Colonic mucosa (tissue), 4 donors: ENCODE data around the gene RPS6KB2. TPM values are rescaled to one million over a fixed set of nuclear protein-coding genes. Genes with fewer than 3 reads are reported as not detected.
A peak's percentile ranks its signal among the peaks of the same experiment; 100 is the strongest.

Source experiments
- DNase-seq: peaks from one replicate; pipeline ENCODE4 v3.0.0-alpha.2; 2020
- H3K27ac ChIP-seq: fragments of 200-600 bp; one replicate; pipeline ENCODE4 v1.8.0; 2021
- H3K27me3 ChIP-seq: fragments of 200-600 bp; one replicate; pipeline ENCODE4 v1.8.0; 2021
- H3K36me3 ChIP-seq: fragments of 200-600 bp; one replicate; pipeline ENCODE4 v1.8.0; 2021
- H3K4me1 ChIP-seq: fragments of 200-600 bp; one replicate; pipeline ENCODE4 v1.8.0; 2021; ENCODE audit warnings: mild to moderate bottlenecking
- H3K4me3 ChIP-seq: fragments of 200-600 bp; one replicate; pipeline ENCODE4 v1.8.0; 2021
- H3K9ac ChIP-seq, 2 donors: one replicate each; pipeline ENCODE4 v1.7.0; 2013; ENCODE audit warnings: control low read depth in 2 of 2, low read depth in 2 of 2, low read length in 2 of 2
- H3K9me3 ChIP-seq: fragments of 200-600 bp; one replicate; pipeline ENCODE4 v1.8.0; 2021
- CTCF ChIP-seq: fragments of 200-600 bp; IDR thresholded peaks from one replicate; pipeline ENCODE4 v1.8.0; 2022; ENCODE audit warnings: antibody characterized with exemption, mild to moderate bottlenecking
- intact Hi-C: fragments of 100-400 bp; cut with DNase I; formaldehyde crosslinking; loops from one replicate; pipeline ENCODE4 v1.14.1; 2022
- total RNA-seq, 2 donors: library from RNA; stranded (reverse); fragmentation: NEBNext Ultra II Directional in 1 of 2; extraction: Animal tissue kit (Norgen Biotek cat#: 25700) in 1 of 2; gene quantifications; one replicate each; pipeline ENCODE4 v1.2.1, GENCODE V29; 2021
- donor health status: healthy.
- donor health status: DM: no; HTN: no; CAD: no.
- donor health status: DM: no; HTN: no; CAD: no.

RPS6KB2 gene
- total RNA-seq = 10 to 100 TPM; 38.3 to 70.4 TPM

- intact Hi-C loops = no loop called here
- H3K4me1 ChIP-seq = peaks cover 8% of the 10 kb centered on the region
- peak within 1 kb of the TSS; percentile 89 for H3K4me3 ChIP-seq
- no peaks in the 10 kb centered on the region for H3K9me3 ChIP-seq
- H3K9ac ChIP-seq = peak within 1 kb of the TSS; percentile 74 to 87
- peaks cover 11% of the 10 kb centered on the region for H3K36me3 ChIP-seq
- no peak for TF ChIP-seq CTCF
- peak; percentile 100 for DNase-seq
- peak within 1 kb of the TSS; percentile 63 for H3K27ac ChIP-seq
- no peaks in the 10 kb centered on the region for H3K27me3 ChIP-seq
These were observed at the start of gene RPS6KB2 for GRCh38 chr11:67428052-67429001. Gene RPS6KB2, plus strand, starts transcription at chr11:67428494. Its CDS starts 52 bp downstream, at chr11:67428546.

- no peak overlapping the region for H3K9ac ChIP-seq
- no peak for DNase-seq
- H3K27me3 ChIP-seq = no peaks in the 10 kb centered on the region
- intact Hi-C loops = no loop called here
- peaks cover 10% of the 10 kb centered on the region for H3K4me1 ChIP-seq
- no peak overlapping the region for H3K27ac ChIP-seq
- H3K9me3 ChIP-seq = no peaks in the 10 kb centered on the region
- no peaks in the 10 kb centered on the region for H3K36me3 ChIP-seq
- H3K4me3 ChIP-seq = no peak overlapping the region
- no peak for TF ChIP-seq CTCF
These were observed 49.8 kb upstream of the RPS6KB2 start for GRCh38 chr11:67378544-67378943.

- Histone ChIP-seq H3K9ac (no peak overlapping the region), H3K27me3 (no peaks in the 10 kb centered on the region), H3K36me3 (no peaks in the 10 kb centered on the region), H3K27ac (no peak overlapping the region), H3K4me1 (peaks cover 9% of the 10 kb centered on the region), H3K4me3 (no peak overlapping the region), H3K9me3 (no peaks in the 10 kb centered on the region)
- intact Hi-C loops = loop anchor here (5.0 kb wide), 2 partner anchors 32 to 112 kb away; partner anchors contain the start of gene GRK2
- no peak for DNase-seq
- TF ChIP-seq CTCF = no peak
These were observed 48.9 kb upstream of the RPS6KB2 start for GRCh38 chr11:67379061-67380058.

GRCh38 chr11:67381244-67381972 lies 46.9 kb upstream of the RPS6KB2 start:
- peaks cover 4% of the 10 kb centered on the region for H3K4me1 ChIP-seq
- H3K9me3 ChIP-seq = no peaks in the 10 kb centered on the region
- H3K27ac ChIP-seq = no peak overlapping the region
- TF ChIP-seq CTCF = no peak
- no peak overlapping the region for H3K9ac ChIP-seq
- peak; percentile 33 for DNase-seq
- no peak overlapping the region for H3K4me3 ChIP-seq
- no peaks in the 10 kb centered on the region for H3K27me3 ChIP-seq
- no peaks in the 10 kb centered on the region for H3K36me3 ChIP-seq
- intact Hi-C loops = loop anchor here (5.0 kb wide), 2 partner anchors 34 to 114 kb away; partner anchors contain the start of gene GRK2
